GM19455 (cell line): ENCODE results near the gene ISLR.

ENCODE experiments used
- ATAC-seq: cut with Tn5 transposase; IDR thresholded peaks from one replicate; pipeline ENCODE4 v1.9.1; 2021; ENCODE audit not compliant: unreplicated experiment

ISLR gene

DNA sequence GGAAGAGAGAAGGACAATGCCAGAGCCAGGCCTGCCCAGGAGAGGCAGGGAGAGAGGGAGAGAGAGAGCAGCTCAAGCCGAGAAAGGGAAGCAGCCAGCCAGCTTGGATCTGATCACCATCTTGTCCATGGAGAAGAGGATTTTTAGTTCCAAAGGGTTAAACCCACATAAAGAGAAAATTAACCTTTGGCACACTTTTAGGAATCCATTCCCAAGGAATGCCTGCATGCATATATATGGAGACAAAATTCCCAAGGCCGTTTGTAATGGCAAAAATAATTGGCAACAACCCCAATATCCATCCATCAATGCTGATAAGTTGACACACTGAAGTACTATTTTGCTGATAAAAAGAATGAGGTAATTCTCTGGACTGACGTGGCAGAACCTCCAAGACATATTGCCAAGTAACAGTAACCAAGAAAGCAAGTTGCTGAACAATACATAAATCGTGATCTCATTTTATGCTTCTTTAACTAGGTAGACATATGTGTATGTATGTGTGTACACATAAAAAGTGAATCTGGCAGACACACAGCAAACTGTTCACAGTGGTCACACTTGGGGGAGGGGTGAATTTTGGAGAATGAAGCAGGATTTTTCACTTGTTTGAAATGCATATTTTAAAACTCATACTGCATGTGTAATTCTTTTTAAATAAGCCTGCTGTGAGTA, 36.6 kb downstream of the ISLR start:
- ATAC-seq: no peak

DNA sequence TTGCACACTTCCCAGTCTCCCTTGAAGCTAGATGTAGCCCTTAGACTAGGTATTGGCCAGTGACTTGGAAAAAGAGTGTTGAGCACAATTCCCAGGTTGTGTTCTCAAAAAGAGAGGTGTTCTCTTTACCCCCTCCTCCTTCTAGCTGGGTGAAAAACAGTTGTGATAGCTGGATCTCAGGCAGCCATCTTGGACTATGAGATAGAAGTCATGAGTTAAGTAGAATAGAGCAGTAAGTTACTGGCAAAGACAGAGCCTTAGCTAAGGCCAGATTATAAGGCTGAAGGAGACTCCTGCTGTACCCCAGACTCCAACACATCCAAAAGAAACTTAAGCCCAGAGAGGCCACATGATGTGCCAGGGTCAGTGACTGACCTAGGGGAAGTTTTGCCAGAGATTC, 37.2 kb downstream of the ISLR start:
- no peak for ATAC-seq

DNA sequence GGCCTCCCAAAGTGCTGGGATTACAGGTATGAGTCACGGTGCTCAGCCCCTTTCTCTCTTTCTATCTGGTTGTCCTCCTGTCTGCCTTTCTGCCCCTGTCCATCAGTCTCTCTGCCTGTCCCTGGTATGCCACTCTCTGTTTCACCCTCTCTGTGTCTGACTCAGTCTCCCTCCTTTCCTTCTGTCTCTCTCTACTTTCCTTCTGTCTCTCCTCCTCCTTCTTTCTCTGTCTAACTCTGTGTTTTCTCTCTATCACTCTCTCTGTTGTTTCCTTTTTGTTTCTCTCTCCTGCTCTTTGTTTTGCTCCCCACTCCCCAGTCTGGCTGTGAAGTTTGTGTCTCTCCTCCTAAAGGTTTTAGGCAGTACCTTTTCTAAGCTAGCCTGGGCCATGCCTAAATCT, 38.1 kb downstream of the ISLR start:
- no peak for ATAC-seq

DNA sequence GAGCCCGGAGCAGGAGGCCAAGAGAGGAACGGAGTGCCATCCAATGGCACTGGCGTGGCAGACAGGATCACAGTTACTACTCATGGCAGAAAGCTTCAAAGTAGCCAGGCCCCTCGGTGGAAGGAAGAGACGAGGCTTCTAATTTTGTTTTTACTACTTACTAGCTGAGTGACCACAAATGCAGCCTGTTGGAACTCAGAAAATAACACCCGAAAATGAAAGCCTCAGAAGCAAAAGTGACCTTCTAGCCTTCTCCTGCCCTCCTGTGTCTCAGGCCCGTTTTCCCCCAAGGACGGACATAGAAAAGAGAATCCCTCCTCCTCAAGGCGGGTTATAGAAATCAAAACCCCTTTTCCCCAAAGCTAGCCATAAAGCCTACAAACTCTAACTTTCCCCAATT, 39.0 kb downstream of the ISLR start:
- no peak for ATAC-seq

DNA sequence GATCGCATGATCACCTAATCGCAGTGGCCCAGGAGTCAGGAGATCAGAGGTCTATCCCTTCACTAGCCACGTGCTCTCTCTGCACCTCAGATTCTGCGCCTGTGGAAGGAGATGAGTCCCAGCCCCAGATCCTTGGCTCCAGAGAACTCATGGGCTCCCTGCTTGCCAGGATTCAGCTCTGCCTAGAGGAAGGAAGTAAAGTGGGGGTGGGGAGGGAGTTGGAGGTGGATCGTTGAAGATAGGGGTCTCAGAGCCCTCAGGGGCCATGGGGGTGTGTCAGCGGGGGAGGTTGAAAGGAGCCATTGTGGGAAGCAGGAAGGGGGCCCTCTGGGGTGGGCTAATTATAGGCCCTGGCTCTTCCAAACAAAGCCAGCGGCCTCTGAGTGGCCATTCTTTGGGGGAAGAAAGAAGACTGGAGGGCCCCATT, 40.4 kb downstream of the ISLR start:
- no peak for ATAC-seq

DNA sequence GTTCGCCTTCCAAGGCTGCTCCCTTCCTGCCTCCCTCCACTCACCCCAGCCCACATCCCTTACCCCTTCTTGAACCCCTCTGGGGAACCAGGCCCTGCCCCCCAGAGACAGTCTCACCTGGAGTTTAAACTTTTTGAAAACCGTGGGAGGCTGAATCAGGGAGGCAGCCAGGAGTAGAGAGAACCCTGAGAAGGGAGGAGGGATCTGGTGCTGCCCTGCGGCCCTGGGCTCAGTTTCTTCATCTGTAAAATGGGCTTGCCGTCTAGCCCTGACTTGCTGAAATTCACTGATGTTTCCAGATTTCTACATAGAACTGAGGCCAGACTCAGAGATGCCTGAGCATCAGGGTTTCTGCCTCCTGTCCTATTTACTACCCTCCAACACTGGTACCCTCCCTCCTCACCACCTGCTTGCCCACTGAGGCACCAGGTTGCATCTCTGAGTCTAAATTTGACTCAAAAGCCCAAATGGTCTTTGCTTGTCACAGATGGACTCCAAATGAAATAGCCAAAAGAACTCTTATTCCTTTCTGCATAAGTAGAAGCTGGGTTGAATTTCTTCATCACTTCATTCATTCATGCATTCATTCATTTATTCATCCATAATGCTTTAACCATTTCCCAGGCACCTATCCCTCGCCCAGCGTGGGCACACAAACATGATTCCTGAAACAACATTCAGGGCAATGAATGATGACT, 41.0 kb downstream of the ISLR start:
- ATAC-seq: no peak

DNA sequence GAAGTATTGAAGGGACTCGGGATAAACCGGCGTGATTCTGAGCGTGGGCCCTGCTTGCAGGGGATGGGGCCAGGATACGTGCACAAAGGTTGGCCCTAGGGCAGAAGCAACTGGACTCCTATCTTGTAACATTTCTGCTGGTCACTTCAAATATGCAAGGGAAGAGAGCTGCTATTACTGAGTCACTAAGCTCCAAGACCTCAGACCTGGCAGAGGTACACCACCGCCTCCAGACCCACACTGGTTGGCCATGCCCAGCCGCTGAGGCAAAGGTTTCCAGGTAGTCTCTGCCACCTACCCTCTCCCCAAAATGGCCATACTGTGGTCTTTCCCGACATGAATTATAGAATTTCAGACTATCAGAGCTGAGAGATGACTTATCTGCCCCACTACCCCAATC, 42.4 kb downstream of the ISLR start:
- no peak for ATAC-seq

DNA sequence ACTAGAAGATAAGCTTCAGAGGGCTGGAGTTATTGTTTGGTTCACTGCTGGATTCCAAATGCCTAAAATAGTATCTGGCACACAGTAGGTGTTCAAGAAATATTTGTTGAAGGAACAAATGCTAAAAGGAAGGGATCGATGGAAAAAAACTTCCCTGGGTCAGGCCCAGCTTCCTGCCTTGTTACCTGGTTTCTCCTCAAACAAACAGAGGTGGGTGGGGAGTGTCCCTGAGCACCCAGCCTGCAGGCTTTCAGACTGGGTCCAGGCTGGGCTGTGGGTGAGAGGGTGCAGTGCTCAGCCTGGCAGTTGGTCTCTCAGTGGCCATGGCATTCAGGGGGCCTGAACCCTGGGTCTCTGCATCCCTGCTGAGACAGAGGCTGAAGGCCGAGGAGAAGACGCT, 43.4 kb downstream of the ISLR start:
- ATAC-seq: no peak

DNA sequence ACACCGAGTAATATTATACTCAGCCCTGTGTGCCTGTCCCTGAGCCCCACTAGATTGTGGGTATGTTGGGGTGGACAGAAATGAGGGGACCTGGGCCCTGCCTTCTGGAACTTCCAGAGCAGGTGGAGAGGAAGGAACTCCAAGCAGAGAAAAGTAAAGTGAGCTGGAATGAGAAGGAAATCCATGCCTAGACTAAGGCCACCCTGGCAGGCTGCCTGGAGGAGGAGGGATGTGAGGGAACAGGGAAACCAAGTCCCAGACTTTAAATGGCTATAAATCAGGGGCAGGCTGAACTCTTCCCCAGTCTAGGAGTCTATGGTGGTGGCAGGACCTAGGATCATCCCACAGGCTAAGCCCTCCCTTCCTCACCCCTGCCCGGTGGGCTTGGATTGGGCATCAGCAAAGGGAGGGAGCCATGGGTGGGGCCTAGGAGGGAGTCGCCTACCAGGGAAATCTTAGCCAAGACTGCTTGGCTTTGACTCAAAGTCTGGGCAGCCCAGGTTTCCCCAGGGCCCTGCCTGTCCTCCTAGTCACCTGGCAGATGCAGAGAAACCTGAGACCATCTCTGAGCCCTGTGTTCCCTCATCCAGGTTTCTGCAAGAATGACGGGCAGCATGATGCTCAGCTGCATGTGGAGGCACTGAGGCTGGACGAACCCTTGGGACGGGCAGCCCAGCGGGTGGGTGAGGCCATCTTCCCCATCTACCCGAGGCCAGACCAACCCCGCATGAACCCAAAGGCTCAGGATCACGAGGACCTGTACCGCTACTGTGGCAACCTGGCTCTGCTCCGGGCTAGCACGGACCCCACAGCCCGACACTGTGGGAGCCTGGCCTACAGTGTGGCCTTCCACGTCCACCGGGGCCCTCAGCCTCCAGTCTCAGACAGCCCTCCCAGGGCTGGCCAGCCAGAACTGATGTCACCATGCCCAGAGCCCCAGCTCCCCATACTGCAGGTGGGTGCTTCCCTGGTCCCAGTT, 44.7 kb downstream of the ISLR start:
- no peak for ATAC-seq

DNA sequence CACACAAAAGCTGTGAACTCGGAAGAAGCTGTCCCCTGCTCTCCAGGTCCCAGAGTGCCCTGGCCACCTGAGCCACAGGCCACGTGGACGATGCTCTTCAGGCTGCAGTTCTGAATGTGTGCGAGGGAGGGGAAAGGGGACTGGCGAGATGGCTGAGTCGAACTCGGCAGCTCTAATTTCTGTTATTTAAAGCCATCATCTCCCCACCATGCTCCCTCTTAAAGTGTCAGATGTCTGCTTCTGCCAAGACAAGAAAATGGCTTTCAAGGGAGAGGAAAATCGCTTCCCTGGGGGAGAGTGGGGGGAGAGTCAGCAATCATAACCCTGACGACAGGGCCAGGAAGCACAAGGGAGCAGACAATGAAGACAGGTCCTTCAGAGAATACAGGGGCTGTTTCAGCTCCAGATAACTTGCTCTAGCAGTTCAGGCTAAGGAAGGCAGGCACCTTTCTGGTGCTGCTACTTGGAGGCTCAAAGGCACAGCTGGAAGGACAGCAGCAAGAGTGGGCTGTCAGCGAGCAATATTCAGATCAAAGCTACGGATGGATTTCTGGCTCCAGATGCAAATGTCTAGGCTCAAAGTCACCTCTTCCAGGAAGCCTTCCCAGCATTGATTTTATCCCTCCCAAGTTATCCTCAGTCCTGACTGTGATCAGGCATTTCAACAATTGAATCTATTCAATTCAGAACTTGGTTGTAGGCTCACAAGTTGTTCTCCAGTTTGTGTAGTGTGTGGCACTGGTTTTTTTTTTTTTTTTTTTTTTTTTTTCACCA, 47.2 kb downstream of the ISLR start:
- ATAC-seq: no peak

DNA sequence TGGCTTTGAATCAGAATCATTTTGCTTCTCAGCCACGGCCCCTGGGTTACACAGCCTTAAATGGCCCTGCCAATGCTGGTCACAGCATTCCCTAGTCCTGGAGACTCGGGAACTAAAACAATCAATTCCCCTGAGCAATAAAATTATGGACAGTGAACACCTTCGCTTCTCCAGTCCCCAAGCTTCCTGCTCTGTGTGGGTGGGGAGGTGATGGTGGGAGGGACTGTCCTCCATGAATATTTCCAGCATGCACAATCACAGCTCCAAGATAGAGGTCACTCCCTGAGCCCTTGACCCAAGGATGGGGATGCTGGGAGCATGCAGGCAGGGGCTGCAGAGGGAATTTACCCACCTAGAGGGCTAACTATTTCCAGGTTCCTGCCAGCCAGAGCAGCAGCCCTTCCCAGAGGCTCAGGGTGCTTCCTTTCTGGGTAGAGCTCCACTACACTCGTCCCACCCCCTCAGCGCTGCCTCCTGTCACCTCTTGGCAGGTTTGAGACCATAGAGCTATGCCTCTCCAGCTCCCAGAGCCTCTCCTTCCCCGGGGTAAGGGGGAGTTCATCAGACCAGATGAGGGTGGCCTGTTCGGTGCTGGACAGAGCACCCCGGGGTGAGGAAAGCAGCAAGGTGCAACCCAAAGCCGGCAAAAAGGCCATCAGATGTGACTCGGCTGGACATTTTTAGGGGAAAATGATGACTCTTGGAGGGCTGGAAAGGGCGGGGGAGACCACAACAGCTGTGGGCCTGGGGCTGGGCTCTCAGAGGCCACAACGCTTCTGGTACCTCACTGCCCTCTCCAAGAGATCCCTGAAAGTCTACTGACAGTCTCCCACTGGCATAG, 48.1 kb downstream of the ISLR start:
- no peak for ATAC-seq

DNA sequence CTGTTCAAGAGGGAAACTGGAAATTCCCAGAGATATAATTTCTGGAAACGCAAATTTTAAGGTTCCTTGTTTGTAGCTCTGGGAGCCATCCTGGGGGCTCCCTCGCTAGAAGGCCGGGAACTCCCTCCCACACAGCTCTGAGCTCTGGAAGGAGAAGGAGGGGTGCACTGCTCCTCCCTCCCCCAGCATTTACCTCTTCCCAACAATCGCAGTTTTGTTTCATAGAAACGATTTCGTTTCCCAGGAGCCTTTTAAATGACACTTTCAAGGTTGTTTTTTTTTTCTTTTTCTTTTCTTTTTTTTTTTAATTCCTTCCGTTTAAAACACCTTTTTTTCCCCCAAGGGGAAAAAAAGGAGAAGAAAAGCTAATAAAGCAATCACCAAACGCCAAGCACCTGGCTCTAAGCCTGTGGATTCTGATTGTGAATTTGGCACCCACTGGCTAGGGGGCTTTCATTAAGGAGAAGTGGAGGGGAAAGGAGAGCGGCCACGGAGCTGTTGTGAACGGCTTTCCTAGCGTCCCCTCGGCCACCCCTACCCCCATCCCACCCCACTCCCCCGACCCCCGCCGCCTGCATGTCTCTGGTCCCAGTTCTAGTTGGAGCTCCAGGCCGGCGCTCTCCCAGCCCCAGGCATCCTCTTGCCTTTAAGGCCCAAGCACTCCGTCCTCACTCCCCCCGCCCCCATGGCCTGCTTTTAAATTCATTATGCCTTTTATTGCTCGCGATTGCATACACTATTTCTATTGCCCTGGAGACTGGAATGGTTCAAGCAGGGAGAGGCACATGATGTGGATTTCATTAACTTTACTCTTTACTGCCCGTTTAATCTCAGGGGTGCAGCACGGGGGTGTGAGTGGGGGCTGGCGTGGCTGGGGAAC, 49.0 kb downstream of the ISLR start:
- ATAC-seq: no peak

DNA sequence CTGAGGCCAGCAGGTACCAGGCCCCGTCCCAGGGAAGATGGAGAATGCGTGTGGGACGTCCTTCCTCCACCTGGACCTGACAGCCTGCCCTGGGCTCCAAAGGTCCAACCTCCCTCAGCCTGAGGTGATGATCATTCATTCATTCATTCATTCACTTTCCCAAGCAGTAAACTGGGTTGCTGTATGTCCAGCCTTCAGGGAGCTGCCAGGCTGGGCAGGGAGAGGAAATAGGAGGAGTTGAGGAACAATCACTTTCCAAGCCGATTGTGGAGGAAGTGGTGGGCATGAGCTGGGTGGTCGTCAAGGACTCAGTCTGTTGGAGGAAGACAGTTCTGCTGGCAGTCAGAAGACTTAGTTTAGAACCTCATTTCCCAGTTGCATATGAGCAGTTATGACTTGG, 52.4 kb downstream of the ISLR start:
- ATAC-seq: no peak
